K562 (cell line): Measurements from ENCODE around the gene ZNF195. TPM values are rescaled to one million over a fixed set of nuclear protein-coding genes. Genes with fewer than 3 reads are reported as not detected.
A peak's percentile ranks its signal among the peaks of the same experiment; 100 is the strongest.
"Not testable (repeated sequence)": the region's sequence is repeated elsewhere in the genome, so short reads cannot be mapped to it uniquely, and the experiment has no call there.

Experiments used
- ATF1 ChIP-seq, 2 experiments: fragments of 450-650 bp in 1 of 2; IDR thresholded peaks; 2 replicates each; pipeline ENCODE4 v1.6.1; 2016; ENCODE audit warnings: missing compliant biosample characterization in 1 of 2, missing genetic modification characterization in 1 of 2
- FOXK2 ChIP-seq, 2 experiments: fragments of 450-650 bp; IDR thresholded peaks in 1 of 2; conservative IDR thresholded peaks in 1 of 2; 2 replicates each; pipeline ENCODE4 v1.6.1; 2016; ENCODE audit warnings: low read depth in 2 of 2, mild to moderate bottlenecking in 1 of 2
- FOXP1 ChIP-seq: sonication (generic); formaldehyde crosslinking; IDR thresholded peaks from 2 replicates; pipeline ENCODE4 v1.8.0; 2022; ENCODE audit warnings: mild to moderate bottlenecking, missing genetic modification reagents
- NFRKB ChIP-seq: fragments of 450-650 bp; IDR thresholded peaks from 2 replicates; pipeline ENCODE4 v1.6.1; 2016; ENCODE audit warnings: low read depth
- POLR2B ChIP-seq: fragments of 450-650 bp; IDR thresholded peaks from 2 replicates; pipeline ENCODE4 v1.6.1; 2018; ENCODE audit warnings: low read depth; ENCODE audit not compliant: partially characterized antibody
- ZNF41 ChIP-seq: fragments of 250-450 bp; sonication (Bioruptor Pico); conservative IDR thresholded peaks from 2 replicates; pipeline ENCODE4 v1.4.0; 2020; ENCODE audit warnings: mild to moderate bottlenecking
- ZNF589 ChIP-seq: fragments of 200-800 bp; sonication (Bioruptor generic); IDR thresholded peaks from 2 replicates; pipeline ENCODE4 v1.6.1; 2016; ENCODE audit warnings: low read depth, missing genetic modification characterization, missing compliant biosample characterization
- ZNF766 ChIP-seq: fragments of 200-800 bp; sonication (Bioruptor generic); conservative IDR thresholded peaks from 2 replicates; pipeline ENCODE4 v1.6.1; 2016; ENCODE audit warnings: missing genetic modification characterization, missing compliant biosample characterization
- polyA plus RNA-seq, 8 experiments: library from polyadenylated mRNA; depleted of rRNA in 4 of 8; stranded (reverse) in 5 of 8; unstranded in 3 of 8; fragments of >200 nt; fragmentation: Nextera tagmentation in 2 of 8; fragmentation: Illumina TruSeq in 1 of 8; extraction: Ambion mirVana in 2 of 8; extraction: Trizol in 1 of 8; gene quantifications; 2 replicates each; pipeline versions ENCODE4 v1.2.1 to v1.2.3, GENCODE V29; 2011 to 2014; ENCODE audit warnings: inconsistent platforms in 1 of 8, missing spikeins in 1 of 8
- total RNA-seq, 7 experiments: library from RNA; depleted of rRNA in 6 of 7; stranded (reverse); fragments of >200 nt in 6 of 7; fragmentation: Illumina TruSeq in 2 of 7; extraction: Trizol in 2 of 7; gene quantifications; 2 replicates each; pipeline versions ENCODE4 v1.2.1 to v1.2.3, GENCODE V29; 2011 to 2021; ENCODE audit warnings: low replicate concordance in 1 of 7
- TF ChIP-seq, protein P1 (sequence below): sonication (generic); formaldehyde crosslinking; IDR thresholded peaks from 2 replicates; pipeline ENCODE4 v1.8.1; 2023; ENCODE audit warnings: mild to moderate bottlenecking, missing genetic modification reagents, moderate library complexity
- TF ChIP-seq, protein P2 (sequence below): fragments of 450-650 bp; IDR thresholded peaks from 2 replicates; pipeline ENCODE4 v1.6.1; 2016
- TF ChIP-seq, protein P3 (sequence below): sonication (generic); formaldehyde crosslinking; IDR thresholded peaks from 2 replicates; pipeline ENCODE4 v1.8.1; 2023; ENCODE audit warnings: mild to moderate bottlenecking, missing genetic modification reagents
- TF ChIP-seq, protein P4 (sequence below): sonication (generic); formaldehyde crosslinking; IDR thresholded peaks from 2 replicates; pipeline ENCODE4 v1.8.0; 2022; ENCODE audit warnings: mild to moderate bottlenecking, missing genetic modification reagents
- TF ChIP-seq, protein P5 (sequence below): fragments of 450-650 bp; formaldehyde crosslinking; IDR thresholded peaks from 2 replicates; pipeline ENCODE4 v1.4.0; 2020; ENCODE audit warnings: mild to moderate bottlenecking, moderate library complexity
- TF ChIP-seq, protein P6 (sequence below), 3 experiments: IDR thresholded peaks in 2 of 3; conservative IDR thresholded peaks in 1 of 3; 2 replicates each; pipeline ENCODE4 v1.5.1; 2011 to 2012; ENCODE audit warnings: low read length in 3 of 3, mild to moderate bottlenecking in 3 of 3, control low read depth in 2 of 3, improper control_type of control experiment in 1 of 3, inconsistent platforms in 1 of 3, low read depth in 1 of 3, mixed read lengths in 1 of 3, moderate library complexity in 1 of 3; ENCODE audit not compliant: insufficient read depth in 2 of 3

The ZNF195 gene
- total and polyA plus RNA-seq, 9 of the 15 experiments (the other 6 are each of a cell fraction or from before 2014, with no cell fraction given) = 42.1 to 75.5 (median 60.4) TPM

DNA sequence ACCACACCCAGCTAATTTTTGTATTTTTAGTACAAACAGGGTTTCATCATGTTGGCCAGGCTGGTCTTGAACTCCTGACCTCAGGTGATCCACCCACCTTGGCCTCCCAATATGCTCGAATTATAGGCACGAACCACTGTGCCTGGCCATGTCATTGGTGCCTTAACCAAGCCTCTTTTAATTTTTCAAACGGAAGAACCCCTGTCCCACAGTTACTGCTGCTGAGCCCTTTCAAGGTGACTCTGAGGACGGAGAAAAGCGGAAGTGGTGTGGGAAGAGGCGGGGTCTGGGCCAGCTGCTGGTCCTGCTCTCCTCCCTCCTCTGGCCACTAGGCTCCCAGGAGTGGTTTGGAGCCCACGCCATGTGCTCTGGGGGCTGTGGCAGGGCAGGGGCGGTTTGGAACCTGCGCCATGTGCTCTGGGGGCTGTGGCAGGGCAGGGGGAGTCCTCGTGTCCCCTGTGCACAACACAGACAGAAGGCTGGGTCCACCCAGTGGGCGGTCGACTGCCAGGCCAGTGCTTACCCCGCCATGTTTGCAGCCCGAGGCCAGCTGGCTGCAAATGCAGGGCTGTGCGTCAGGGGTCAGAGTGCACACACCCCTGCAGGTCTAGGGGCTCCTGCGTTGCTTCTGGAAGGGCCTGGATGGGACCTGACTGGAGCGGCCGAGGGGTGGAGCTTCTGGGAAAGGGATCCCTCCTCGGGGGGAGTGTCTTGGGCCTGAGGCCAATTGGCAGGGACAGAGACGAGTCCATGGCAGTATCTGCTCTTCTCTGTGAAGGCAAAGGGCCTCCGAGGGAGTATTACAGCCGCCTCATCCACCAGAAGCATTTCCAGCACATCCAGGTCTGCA lies 25.4 kb upstream of the ZNF195 start (continued):
- not testable (repeated sequence) for TF ChIP-seq ATF1 (CRISPR knock-in tag; IDR thresholded peaks at IDR 0.05)
- TF ChIP-seq ATF1 (tag; IDR thresholded peaks at IDR 0.05) (peak; percentile 33; the same call in 1 of the 2 replicates), FOXK2 (conservative IDR thresholded peaks at IDR 0.05 in 1 of 2, IDR thresholded peaks at IDR 0.05 in 1 of 2; ENCODE audit: low read depth in 2 of 2) (0 out of 4 replicates have a peak, but pooled peaks of 1 of the 2 experiments have one; percentile 28), ZNF766 (CRISPR knock-in tag) (0 out of 2 replicates have a peak, but pooled peaks have one; percentile 59), NFRKB (peak; percentile 75; the same call in 1 of the 2 replicates), ZNF41 (CRISPR knock-in tag) (0 out of 2 replicates have a peak, but pooled peaks have one; percentile 7), FOXP1 (CRISPR knock-in tag) (peak; percentile 55; the same call in 1 of the 2 replicates), ZNF589 (CRISPR knock-in tag) (peak; percentile 48; the same call in 1 of the 2 replicates), POLR2B (peak; percentile 42)
- TF ChIP-seq, protein P1, sequence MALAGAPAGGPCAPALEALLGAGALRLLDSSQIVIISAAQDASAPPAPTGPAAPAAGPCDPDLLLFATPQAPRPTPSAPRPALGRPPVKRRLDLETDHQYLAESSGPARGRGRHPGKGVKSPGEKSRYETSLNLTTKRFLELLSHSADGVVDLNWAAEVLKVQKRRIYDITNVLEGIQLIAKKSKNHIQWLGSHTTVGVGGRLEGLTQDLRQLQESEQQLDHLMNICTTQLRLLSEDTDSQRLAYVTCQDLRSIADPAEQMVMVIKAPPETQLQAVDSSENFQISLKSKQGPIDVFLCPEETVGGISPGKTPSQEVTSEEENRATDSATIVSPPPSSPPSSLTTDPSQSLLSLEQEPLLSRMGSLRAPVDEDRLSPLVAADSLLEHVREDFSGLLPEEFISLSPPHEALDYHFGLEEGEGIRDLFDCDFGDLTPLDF (CRISPR knock-in tag) = peak; percentile 31; the same call in 1 of the 2 replicates
- TF ChIP-seq, protein P2, sequence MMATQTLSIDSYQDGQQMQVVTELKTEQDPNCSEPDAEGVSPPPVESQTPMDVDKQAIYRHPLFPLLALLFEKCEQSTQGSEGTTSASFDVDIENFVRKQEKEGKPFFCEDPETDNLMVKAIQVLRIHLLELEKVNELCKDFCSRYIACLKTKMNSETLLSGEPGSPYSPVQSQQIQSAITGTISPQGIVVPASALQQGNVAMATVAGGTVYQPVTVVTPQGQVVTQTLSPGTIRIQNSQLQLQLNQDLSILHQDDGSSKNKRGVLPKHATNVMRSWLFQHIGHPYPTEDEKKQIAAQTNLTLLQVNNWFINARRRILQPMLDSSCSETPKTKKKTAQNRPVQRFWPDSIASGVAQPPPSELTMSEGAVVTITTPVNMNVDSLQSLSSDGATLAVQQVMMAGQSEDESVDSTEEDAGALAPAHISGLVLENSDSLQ = peak; percentile 14; the same call in 1 of the 2 replicates
- TF ChIP-seq, protein P3, sequence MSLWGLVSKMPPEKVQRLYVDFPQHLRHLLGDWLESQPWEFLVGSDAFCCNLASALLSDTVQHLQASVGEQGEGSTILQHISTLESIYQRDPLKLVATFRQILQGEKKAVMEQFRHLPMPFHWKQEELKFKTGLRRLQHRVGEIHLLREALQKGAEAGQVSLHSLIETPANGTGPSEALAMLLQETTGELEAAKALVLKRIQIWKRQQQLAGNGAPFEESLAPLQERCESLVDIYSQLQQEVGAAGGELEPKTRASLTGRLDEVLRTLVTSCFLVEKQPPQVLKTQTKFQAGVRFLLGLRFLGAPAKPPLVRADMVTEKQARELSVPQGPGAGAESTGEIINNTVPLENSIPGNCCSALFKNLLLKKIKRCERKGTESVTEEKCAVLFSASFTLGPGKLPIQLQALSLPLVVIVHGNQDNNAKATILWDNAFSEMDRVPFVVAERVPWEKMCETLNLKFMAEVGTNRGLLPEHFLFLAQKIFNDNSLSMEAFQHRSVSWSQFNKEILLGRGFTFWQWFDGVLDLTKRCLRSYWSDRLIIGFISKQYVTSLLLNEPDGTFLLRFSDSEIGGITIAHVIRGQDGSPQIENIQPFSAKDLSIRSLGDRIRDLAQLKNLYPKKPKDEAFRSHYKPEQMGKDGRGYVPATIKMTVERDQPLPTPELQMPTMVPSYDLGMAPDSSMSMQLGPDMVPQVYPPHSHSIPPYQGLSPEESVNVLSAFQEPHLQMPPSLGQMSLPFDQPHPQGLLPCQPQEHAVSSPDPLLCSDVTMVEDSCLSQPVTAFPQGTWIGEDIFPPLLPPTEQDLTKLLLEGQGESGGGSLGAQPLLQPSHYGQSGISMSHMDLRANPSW (CRISPR knock-in tag) = peak; percentile 81; the same call in 1 of the 2 replicates
- TF ChIP-seq, protein P4, sequence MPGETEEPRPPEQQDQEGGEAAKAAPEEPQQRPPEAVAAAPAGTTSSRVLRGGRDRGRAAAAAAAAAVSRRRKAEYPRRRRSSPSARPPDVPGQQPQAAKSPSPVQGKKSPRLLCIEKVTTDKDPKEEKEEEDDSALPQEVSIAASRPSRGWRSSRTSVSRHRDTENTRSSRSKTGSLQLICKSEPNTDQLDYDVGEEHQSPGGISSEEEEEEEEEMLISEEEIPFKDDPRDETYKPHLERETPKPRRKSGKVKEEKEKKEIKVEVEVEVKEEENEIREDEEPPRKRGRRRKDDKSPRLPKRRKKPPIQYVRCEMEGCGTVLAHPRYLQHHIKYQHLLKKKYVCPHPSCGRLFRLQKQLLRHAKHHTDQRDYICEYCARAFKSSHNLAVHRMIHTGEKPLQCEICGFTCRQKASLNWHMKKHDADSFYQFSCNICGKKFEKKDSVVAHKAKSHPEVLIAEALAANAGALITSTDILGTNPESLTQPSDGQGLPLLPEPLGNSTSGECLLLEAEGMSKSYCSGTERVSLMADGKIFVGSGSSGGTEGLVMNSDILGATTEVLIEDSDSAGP = 0 out of 2 replicates have a peak, but pooled peaks have one; percentile 57
- TF ChIP-seq, protein P5, sequence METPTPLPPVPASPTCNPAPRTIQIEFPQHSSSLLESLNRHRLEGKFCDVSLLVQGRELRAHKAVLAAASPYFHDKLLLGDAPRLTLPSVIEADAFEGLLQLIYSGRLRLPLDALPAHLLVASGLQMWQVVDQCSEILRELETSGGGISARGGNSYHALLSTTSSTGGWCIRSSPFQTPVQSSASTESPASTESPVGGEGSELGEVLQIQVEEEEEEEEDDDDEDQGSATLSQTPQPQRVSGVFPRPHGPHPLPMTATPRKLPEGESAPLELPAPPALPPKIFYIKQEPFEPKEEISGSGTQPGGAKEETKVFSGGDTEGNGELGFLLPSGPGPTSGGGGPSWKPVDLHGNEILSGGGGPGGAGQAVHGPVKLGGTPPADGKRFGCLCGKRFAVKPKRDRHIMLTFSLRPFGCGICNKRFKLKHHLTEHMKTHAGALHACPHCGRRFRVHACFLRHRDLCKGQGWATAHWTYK (CRISPR knock-in tag) = peak; percentile 87; the same call in 1 of the 2 replicates
- TF ChIP-seq, protein P6, sequence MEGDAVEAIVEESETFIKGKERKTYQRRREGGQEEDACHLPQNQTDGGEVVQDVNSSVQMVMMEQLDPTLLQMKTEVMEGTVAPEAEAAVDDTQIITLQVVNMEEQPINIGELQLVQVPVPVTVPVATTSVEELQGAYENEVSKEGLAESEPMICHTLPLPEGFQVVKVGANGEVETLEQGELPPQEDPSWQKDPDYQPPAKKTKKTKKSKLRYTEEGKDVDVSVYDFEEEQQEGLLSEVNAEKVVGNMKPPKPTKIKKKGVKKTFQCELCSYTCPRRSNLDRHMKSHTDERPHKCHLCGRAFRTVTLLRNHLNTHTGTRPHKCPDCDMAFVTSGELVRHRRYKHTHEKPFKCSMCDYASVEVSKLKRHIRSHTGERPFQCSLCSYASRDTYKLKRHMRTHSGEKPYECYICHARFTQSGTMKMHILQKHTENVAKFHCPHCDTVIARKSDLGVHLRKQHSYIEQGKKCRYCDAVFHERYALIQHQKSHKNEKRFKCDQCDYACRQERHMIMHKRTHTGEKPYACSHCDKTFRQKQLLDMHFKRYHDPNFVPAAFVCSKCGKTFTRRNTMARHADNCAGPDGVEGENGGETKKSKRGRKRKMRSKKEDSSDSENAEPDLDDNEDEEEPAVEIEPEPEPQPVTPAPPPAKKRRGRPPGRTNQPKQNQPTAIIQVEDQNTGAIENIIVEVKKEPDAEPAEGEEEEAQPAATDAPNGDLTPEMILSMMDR (IDR thresholded peaks at IDR 0.05 in 2 of 3, conservative IDR thresholded peaks at IDR 0.05 in 1 of 3; ENCODE audit: insufficient read depth in 2 of 3, low read depth in 1 of 3, low read length in 3 of 3) = peak in 1 of 3 experiments; percentile 16; a peak in 1 of 6 replicates
